C4-2B (cell line): ENCODE data around the gene ATP8B1.

Experiments used
- CTCF ChIP-seq: fragments of 450-650 bp; conservative IDR thresholded peaks from 2 replicates; pipeline ENCODE4 v1.5.1; 2017; ENCODE audit warnings: mild to moderate bottlenecking
- ZFX ChIP-seq: fragments of 450-650 bp; IDR thresholded peaks from 2 replicates; pipeline ENCODE4 v1.6.1; 2017

- TF ChIP-seq CTCF = no peak
- no peak for TF ChIP-seq ZFX
Measured at GRCh38 chr18:57648414-57648813, 154.7 kb downstream of the ATP8B1 start.
